HL-60 (cell line): ENCODE data around the gene PDZD4.

Experiments
- POLR2AphosphoS5 ChIP-seq: IDR thresholded peaks from 2 replicates; pipeline ENCODE4 v1.6.1; 2012; ENCODE audit warnings: low read depth
- SPI1 ChIP-seq: IDR thresholded peaks from 2 replicates; pipeline ENCODE4 v1.6.1; 2012; ENCODE audit warnings: low read depth, mild to moderate bottlenecking, borderline replicate concordance
- TF ChIP-seq, protein P1 (sequence below): IDR thresholded peaks from one replicate; pipeline ENCODE4 v1.5.1; 2011; ENCODE audit warnings: low read length, control low read depth, inconsistent platforms; ENCODE audit not compliant: insufficient read depth
- TF ChIP-seq, protein P2 (sequence below): IDR thresholded peaks from 2 replicates; pipeline ENCODE4 v1.6.1; 2012; ENCODE audit warnings: low read depth; ENCODE audit not compliant: insufficient replicate concordance

- TF ChIP-seq, protein P1, sequence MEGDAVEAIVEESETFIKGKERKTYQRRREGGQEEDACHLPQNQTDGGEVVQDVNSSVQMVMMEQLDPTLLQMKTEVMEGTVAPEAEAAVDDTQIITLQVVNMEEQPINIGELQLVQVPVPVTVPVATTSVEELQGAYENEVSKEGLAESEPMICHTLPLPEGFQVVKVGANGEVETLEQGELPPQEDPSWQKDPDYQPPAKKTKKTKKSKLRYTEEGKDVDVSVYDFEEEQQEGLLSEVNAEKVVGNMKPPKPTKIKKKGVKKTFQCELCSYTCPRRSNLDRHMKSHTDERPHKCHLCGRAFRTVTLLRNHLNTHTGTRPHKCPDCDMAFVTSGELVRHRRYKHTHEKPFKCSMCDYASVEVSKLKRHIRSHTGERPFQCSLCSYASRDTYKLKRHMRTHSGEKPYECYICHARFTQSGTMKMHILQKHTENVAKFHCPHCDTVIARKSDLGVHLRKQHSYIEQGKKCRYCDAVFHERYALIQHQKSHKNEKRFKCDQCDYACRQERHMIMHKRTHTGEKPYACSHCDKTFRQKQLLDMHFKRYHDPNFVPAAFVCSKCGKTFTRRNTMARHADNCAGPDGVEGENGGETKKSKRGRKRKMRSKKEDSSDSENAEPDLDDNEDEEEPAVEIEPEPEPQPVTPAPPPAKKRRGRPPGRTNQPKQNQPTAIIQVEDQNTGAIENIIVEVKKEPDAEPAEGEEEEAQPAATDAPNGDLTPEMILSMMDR: no peak
- TF ChIP-seq POLR2AphosphoS5 (no peak), SPI1 (no peak)
- TF ChIP-seq, protein P2, sequence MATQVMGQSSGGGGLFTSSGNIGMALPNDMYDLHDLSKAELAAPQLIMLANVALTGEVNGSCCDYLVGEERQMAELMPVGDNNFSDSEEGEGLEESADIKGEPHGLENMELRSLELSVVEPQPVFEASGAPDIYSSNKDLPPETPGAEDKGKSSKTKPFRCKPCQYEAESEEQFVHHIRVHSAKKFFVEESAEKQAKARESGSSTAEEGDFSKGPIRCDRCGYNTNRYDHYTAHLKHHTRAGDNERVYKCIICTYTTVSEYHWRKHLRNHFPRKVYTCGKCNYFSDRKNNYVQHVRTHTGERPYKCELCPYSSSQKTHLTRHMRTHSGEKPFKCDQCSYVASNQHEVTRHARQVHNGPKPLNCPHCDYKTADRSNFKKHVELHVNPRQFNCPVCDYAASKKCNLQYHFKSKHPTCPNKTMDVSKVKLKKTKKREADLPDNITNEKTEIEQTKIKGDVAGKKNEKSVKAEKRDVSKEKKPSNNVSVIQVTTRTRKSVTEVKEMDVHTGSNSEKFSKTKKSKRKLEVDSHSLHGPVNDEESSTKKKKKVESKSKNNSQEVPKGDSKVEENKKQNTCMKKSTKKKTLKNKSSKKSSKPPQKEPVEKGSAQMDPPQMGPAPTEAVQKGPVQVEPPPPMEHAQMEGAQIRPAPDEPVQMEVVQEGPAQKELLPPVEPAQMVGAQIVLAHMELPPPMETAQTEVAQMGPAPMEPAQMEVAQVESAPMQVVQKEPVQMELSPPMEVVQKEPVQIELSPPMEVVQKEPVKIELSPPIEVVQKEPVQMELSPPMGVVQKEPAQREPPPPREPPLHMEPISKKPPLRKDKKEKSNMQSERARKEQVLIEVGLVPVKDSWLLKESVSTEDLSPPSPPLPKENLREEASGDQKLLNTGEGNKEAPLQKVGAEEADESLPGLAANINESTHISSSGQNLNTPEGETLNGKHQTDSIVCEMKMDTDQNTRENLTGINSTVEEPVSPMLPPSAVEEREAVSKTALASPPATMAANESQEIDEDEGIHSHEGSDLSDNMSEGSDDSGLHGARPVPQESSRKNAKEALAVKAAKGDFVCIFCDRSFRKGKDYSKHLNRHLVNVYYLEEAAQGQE: no peak
Measured at GRCh38 chrX:153865685-153866084, 35.3 kb upstream of the PDZD4 start.
